NCI-H524 (cell line): Measurements from ENCODE around the gene ARHGAP10.

Source experiments
- DNase-seq, 2 experiments: peaks; one replicate each; lab custom pipeline; 2025; lab: John Stamatoyannopoulos, UW

Gene ARHGAP10

DNA sequence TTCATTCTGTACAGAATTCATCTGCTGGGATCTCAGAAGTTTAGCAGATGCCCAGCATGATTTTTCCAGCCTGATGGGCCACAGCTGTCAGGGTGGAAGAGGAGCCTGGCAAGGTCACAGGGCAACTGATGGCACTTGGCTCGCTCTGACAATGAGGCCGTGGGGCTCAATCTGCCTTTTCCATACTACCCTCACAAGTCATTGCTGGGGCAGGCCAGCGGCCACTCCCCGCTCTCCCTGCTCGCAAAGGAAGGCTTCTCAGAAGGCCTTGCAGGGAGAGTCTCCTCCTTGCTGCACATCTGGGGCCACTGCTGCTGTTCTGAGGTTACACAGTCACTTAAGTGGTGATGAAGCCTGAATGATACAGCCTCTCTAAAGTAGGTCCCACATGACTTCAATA lies 361.2 kb downstream of the ARHGAP10 start:
- no peak for DNase-seq

DNA sequence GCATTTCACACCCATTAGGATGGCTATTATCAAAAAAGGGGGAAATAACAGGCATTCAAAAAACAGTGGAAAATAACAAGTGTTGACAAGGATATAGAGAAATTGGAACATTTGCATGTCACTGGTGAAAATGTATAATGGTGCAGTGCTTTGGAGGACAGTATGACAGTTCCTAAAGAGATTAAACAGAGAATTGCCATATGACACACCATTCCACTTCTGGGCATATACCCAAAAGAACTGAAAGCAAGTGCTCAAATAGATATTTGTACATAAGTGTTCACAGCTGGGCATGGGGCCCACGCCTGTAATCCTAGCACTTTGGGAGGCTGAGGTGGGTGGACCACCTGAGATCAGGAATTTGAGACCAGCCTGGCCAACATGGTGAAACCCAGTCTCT lies 362.3 kb downstream of the ARHGAP10 start:
- peak; percentile 39 to 66 for DNase-seq

DNA sequence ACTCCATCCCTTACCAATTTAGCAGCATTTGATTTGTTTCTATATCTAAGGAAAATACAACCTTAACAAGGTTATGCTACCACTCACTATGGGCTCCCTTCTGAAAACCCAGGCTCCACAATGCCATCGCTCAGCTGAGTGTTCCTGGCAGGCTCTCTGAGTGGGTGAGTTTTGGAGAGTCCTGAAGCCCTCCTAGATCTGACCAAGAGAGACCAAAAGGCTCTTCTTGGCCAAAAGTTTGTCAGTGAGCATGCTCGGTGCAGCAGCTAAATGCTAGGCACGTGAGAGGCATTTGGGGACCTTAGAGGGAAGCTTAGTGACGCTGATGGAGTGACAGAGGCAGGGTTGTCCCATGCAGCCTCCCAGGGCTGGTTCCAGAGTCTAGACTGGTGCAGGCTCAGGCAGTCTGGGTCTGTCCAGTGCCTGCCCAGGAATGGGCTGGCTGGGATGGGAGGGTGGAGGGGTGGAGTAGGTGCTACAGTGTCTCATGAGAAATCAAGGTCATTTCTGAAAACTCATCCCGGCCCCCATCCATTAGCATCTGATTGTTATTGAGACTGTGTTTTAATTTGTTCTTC lies 363.5 kb downstream of the ARHGAP10 start:
- no peak for DNase-seq

DNA sequence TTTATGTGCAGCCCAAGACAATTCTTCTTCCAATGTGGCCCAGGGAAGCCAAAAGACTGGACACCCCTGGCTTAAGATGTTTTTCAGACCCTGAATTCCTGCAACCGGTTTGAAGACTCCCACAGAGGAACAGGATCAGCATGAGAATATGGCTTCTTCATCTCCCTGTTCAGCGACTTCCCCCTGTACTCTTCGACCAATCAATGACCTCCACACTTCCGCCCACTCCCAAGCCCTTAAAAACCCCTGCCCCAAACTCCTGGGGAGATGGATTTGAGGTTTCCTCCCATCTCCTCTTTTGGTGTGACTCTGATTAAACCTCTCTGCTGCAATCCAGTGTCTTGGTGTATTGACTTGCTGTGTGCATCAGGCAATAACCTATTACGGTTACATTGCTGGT lies 365.9 kb downstream of the ARHGAP10 start:
- no peak for DNase-seq

DNA sequence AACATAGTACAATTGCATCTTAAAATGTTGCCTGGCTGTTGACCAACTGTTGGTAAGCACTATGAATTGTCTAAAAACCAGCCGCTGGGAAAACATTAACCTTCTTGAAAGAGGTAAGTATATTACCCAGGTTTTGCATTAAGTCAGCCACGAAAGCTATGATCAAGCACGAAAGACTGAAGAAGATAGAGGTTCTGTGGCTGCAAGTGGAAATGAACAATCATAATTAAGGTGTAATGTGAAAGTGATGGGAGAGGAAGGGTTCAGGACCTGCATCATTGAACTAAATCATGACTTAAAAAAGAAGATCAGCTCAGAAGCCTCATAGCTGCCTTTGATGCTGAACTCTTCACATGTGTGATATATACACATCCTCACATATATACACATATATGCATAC lies 369.3 kb downstream of the ARHGAP10 start:
- no peak for DNase-seq

DNA sequence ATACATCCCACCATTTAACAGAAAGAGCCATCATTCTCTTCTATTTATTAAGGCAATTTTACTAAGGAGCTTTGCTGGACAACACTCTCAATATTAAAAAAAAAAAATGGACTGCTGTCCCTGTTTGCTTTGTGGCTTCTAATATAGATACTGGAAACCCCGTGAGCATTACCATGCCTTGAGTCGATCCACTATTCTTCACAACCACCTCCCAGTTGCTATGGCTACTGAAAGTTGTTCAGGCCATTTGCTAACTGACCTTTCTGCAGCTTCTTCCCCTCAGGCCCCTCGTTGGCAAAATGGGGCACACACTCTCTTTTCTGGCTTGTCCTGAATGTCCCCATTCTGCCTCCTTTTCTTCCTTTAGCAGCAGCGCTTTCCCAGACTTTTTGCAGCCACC lies 369.9 kb downstream of the ARHGAP10 start:
- no peak for DNase-seq

DNA sequence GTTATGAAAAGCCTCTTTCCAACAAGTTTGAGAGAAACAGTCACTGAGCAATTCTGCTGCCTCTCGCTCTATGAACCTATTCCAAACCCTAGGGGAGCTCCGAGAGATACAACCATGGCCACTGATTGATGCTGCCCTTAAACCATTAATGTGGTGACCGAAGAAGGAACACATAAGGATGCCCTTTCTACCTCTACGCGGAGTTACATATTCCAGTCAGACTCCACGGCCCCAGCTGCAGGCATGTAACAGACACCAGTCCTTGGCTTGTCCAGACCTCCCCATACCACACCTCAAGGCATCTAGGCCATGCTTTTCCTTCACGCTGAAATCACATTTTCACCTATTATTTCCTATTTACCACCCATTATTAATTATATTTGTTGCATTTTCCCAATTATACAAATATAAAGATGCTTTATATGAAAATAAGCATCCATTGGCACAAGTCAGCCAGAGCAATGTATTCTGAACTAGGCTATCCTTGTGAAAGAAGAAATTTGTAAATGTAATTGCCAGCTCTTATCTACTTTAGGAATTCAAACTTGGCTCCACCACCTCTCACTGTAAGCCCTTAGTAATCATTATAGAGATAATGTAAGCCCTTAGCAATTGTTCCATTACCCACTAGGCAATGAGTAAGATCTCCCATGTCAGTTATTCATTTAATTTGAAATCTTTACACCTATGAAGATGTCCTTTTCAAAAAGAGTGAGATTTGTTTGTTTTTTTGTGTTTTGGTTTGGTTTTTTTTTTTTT lies 371.9 kb downstream of the ARHGAP10 start:
- DNase-seq = no peak

DNA sequence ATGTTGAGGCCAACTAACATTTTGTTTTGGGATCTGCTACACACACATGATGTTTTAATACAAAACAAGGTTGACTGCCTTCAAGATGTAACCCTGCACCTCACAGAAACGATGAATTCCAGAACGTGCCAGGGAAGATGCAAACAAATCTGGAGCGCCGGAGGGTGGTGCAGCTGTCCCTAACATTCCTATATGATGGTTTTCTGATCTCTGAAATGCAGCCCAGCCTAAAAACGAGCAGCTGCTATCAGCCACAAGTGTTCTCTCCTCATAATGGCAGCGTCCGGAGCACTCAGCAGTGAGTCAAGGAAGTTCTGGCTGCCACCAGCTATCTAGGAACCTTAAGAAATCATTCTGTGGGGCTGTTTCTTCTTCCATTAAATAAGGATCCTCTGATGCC lies 376.9 kb downstream of the ARHGAP10 start:
- DNase-seq = no peak

DNA sequence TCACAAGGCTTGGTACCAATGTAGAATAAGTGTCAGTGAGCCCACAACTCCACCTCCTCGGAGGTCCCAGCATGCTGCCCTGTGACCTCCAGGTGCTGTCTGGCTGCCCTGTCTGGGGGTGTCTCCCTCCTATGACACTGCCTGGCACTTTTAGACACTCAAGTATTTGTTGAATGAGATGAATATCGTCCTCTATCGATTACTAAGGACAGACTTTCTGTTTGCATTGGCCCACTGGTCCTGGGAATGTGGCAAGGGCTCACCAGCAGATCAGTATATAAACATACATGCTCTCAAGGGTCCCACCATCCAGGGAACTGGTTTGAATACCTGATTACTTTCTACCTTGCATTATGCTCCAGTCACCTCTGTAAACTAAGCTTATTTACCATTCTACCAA lies 377.3 kb downstream of the ARHGAP10 start:
- DNase-seq = no peak

DNA sequence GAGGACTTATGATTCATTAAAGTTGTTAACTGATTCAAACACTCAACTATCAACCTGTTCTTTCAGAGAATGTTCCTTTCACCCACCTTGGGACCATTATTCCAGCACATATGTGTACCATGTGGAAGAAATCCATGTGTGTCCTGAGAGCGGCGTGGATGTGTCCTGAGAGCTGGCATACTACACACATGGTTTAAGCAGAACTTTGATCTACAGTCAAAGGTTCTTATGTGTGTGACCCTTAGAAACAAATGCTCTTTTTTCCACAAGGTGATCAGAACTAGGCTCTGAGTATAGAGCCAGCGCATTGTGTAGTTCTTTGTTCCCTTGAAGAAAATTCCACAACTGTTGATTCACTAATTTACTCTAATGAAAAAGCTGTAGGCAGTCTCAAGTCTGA lies 378.3 kb downstream of the ARHGAP10 start:
- DNase-seq = no peak

DNA sequence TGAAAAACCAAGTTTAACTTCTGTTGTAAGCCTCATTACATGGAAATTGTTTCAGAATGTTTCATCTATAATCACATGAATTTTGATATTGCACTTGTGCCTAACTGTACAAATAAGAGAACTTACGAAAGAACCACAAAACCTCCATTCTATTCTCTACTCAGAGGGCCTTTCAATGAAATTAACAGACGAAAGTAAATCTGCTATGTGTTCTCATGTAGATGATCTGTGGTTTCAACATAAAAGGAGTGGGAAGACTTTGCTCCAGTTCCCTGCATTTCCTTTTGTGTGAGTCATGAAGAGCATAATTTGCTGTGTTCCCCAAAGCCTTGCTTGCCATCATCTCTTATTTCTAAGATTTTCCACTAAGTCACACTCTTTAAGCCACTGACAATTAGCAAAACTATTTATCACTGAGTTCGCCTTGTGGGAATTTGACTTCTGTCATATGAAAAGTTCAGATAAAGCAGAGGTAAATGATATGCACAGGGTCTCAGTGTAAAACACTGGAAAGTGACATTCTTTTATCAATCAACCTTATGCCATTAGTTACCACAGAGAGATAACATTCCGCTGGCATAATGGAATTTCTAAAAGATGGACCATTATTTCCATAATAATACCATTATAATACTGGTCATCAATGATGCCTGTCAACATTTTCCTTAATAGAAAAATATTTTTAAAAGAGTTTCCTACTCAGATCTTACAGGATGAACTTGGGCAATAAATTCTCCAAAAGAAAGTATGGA lies 380.5 kb downstream of the ARHGAP10 start:
- DNase-seq = no peak

DNA sequence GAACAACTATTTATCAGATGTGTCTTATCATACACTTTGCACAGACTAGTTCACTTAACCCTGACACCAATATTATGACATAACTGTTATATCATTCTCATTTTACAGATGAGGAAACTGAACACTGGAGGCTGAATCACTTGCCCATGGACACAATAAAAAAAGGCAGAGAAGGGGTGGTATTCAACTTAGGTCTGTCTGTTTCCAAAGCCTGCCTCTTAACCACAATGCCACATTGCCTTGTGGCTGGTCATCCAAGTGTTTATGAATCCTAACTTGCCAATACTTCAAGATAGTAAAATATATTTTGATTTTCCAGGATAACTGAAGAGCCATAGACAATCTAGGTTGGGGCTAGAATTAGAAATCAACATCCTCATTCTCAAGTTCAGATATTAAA lies 382.5 kb downstream of the ARHGAP10 start:
- no peak for DNase-seq

DNA sequence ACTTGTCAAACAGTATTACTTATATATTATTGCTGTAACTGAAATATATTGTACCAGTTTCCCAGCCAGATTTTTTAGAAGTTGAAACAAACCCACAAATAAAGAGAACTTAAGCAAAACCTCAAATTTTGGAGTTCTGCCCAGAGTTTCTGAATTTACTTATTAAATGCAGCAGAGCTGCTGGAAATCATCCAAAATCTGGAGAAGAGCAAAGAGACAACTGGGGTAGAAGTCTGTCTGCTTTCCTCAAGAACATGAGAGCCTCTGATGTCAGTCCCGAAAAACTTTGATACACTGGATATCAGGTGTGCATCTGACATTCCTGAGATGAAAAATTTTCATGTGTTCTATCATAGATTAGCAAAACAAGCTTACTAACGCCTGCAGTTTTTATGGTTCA lies 384.4 kb downstream of the ARHGAP10 start:
- no peak for DNase-seq

DNA sequence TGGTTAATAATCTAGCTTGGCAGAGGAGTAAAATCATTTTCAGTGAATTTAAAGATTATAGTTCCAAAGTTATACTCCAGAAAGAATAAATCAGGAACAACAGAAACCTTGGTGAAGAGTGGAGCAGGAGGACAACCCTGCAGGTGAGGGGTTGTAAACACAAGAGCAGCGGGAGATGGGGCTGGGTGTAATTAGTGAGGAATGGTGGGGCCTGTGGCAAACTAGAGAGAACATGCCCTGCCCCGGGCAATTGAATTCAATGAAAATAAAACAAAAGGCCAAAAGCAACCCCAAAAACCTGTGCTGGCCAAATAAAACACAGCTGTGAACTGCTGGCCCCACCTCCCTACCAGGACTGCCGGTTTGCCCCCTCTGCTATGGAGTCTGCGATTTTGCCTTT lies 385.1 kb downstream of the ARHGAP10 start:
- no peak for DNase-seq

DNA sequence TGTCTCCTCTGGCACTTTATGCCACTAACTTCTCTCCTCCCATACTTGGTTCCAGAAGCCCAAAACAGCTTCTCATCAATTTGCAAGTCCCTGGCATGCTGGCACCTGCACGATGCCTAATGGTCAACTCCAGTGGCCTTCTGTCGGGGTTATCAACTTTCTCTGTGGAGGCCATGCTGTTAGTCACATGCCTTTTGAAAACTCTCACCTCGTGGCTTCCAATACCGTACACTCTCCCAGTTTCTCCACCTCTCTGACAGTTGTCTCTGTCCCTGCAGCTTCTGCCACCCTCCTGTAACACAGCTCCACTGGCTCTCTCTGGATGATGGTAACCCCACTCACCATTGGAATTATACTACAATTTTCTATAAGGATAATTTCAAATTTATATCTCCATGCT lies 386.3 kb downstream of the ARHGAP10 start:
- no peak for DNase-seq

DNA sequence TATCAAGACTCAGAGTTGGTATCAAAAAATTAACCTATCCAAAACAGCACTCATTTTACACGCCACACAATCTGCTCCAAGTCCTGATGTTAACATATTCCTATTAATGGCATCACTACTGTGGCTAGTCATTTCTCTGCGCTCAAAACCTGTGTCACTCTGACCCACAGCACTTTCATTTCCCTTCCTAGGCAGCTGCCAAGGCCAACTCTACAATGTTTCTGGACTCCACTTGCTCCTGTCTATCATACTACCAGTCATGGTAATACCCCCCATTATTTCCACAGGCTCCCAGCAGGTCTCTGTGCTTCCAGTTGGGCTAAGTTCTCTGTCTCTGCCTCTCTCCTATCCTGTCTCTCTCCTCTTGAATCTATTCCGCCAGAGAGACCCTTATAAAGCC lies 386.7 kb downstream of the ARHGAP10 start:
- no peak for DNase-seq

DNA sequence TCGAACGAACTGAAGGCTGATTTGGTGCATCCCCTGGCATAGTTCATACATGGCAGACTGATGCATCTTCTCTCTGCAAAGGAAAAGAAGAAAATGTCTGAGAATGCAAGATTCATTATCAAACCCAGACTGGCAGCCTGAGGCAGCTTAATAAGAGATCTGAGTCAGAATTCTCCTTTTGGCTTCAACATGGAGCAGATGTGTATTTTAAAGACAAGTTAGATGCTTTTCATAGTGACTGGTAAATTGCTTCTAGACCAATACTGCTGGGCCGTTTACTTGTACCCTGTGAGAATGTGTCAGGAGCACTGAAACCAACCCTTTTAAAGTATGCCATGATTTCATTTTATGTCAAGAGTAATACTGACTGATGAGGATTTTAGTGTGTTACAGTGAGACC lies 388.3 kb downstream of the ARHGAP10 start:
- DNase-seq = no peak
